ENCODE results near the gene CSF1.

The CSF1 gene

DNA sequence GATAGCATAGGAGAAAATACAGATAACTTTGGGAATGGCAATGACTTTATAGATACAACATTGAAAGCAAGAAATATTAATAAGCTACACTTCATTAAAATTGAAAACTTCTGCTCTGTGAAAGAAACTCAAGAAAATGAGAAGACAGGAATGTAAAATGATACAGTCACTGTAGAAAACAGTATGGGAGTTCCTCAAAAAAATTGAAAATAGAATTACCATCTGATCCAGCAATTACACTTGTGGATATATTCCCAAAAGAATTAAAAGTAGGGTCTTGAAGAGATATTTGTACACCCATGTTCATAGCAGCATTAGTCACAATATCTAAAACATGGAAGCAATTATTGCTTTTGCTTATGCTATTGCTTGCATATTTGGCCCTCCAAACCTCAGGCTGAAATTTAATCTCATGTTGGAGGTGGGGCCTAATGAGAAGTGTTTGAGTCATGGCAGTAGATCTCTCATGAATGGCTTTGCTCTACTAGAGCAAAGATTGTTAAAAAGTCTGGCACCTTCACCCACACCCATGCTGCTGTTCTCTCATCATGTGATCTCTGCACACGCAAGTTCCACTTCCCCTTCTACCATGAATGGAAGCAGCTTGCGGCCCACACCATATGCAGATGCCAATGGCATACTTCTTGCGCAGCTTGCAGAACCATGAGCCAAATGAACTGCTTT is 58.6 kb downstream of the CSF1 start:
- no peak for DNase-seq
- TF ChIP-seq GATA1 (IDR thresholded peaks at IDR 0.05; ENCODE audit: low read depth, low read length) = no peak
- no peak for TF ChIP-seq POLR2A (IDR thresholded peaks at IDR 0.05; ENCODE audit: low read length)

DNA sequence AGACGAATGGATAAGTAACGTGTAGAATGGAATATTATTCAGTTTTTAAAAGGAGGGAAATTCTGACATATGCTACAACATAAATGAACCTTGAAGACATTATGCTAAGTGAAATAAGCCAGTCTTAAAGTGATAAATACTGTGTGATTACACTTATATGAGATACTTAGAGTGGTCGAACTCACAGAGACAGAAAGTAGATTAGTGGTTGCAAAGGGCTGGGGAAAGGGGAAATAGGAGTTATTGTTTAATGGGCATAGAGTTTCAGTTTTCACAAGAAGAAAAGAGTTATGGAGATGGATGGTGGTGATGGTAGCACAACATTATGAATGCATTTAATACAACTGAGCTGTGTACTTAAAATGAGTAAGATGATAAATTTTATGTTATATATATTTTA is 59.3 kb downstream of the CSF1 start:
- no peak for TF ChIP-seq GATA1 (IDR thresholded peaks at IDR 0.05; ENCODE audit: low read depth, low read length)
- no peak for TF ChIP-seq POLR2A (IDR thresholded peaks at IDR 0.05; ENCODE audit: low read length)
- DNase-seq = no peak

DNA sequence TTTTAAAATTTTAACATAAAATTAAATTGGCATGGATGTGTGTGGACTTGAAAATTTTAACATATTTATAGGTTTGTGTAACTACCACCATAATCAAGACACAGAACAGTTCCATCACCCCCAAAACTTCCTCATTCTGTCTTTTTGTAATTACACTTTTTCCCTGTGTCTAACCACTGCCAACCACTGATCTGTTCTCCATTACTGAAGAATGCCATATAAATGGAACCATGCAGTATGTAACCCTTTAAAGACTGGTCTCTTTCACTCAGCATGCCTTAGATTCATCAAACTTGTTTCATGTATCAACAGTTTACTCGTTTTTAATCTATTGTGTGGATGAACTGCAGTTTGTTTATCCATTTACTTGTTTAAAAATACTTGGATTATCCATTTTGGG is 60.9 kb downstream of the CSF1 start:
- DNase-seq = no peak
- TF ChIP-seq POLR2A (IDR thresholded peaks at IDR 0.05; ENCODE audit: low read length) = no peak
- TF ChIP-seq GATA1 (IDR thresholded peaks at IDR 0.05; ENCODE audit: low read depth, low read length) = no peak

DNA sequence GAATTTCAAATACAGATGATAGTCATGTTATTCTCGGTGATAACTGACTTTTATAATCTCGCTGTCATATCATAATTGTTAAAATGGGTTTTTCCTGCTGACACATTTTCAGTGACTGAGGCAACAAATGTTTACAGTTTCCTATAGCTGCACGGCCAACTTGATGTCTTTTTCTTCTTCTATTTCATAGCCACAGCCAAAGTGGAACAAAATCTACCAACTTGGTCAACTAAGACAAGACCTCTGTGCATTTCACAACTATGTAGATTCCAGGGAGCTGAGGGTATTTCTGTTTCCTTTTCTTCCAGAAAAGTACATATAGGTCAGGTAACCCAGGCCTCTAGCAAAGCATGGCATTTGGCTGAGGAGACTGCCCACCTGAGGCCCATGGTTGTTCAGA is 63.5 kb downstream of the CSF1 start:
- TF ChIP-seq POLR2A (IDR thresholded peaks at IDR 0.05; ENCODE audit: low read length) (no peak), GATA1 (IDR thresholded peaks at IDR 0.05; ENCODE audit: low read depth, low read length) (no peak)
- DNase-seq = no peak

DNA sequence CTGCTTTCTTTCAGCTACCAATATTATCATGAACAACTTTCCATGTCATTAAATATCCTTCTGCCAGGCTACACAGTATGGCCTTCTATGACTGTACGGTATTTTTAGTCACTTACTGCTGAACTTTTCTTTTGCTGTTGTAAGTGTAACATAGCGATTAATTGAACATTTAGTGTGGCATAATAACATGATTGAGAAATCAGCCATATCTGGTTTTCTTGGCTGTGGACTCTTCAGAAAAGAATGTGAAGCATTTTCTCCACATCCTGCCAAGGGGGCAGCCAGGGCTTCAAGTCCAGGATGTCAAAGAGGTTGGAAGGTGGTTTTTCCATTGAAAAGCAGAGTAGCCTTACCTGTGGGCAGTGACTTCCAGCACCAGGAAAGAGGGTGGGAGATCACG is 65.1 kb downstream of the CSF1 start:
- TF ChIP-seq GATA1 (IDR thresholded peaks at IDR 0.05; ENCODE audit: low read depth, low read length) (no peak), POLR2A (IDR thresholded peaks at IDR 0.05; ENCODE audit: low read length) (no peak)
- DNase-seq = no peak

DNA sequence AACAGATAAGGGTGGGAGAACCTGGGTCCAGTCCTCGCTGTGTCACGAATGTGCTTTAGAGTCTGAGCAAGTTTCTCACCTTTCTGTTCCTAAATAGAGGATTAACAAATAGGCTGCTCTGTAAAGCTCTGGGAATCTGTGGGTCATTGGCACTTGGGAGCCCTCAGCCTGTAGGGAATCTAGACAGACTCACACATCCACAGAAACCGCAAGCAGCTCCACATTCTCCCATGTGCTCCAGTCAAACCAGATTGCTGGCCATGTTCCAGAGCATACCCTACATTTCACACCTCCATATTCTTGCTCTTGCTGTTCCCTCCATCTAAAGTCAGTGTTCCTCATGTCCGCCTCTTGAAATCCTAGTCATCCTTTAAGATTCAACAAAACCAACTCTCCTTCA is 66.1 kb downstream of the CSF1 start:
- no peak for DNase-seq
- TF ChIP-seq POLR2A (IDR thresholded peaks at IDR 0.05; ENCODE audit: low read length) (no peak), GATA1 (IDR thresholded peaks at IDR 0.05; ENCODE audit: low read depth, low read length) (no peak)

DNA sequence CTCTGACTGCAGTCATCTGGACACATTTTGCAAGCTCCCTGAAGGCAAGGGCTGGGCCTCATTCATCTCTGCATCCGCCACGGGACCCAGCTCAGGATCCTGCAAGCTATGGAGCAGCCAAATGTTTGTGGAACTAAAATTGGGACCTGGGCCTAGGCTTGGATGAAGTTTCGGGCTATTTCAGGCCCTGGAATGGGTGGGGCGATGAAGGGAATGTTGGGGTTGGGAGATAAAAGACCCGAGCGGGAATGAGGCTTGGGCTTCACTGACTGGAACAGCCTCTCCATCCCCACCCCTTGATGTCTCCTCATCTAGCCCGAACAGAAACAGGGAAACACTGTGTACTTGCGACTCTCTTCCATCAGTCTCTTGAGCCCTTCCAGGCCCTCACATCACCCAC is 66.6 kb downstream of the CSF1 start:
- TF ChIP-seq GATA1 (IDR thresholded peaks at IDR 0.05; ENCODE audit: low read depth, low read length) = no peak
- no peak for TF ChIP-seq POLR2A (IDR thresholded peaks at IDR 0.05; ENCODE audit: low read length)
- DNase-seq = no peak

DNA sequence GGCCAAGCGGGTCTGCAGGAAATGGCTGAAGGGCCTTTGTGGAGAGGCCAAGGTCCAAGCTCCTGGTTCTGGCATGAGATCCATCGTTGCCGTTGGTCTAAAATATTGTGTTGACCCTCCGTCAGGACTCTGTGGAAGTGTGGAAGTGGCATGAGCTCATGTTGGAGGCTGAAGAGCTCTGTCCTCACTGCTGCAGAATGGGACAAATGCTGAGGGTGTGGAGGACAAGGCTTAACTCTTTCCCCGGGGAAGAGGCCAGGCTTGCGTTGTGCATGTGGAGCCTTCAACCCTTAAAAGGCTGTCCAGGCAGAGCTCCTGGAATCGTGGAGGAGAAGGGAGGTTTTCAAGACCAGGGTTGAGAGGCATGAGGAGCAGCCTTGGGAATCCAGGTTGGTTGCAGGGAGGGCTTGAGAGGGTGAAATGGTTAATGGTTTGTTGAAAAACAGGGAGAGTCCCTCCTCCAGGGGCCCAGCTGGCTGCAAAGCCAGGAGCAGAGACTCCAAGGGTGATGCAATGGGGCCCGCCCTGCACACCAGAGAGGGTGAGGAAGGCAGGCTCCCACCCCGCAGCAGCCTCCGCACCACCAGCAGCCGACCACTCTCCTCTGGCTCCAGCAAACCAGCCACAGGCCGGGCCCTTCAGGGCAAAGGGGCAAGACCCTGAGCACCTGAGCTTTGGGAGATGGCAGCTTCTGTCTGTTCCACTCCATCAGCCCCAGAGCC is 67.2 kb downstream of the CSF1 start:
- TF ChIP-seq GATA1 (IDR thresholded peaks at IDR 0.05; ENCODE audit: low read depth, low read length) (no peak), POLR2A (IDR thresholded peaks at IDR 0.05; ENCODE audit: low read length) (no peak)
- no peak for DNase-seq

DNA sequence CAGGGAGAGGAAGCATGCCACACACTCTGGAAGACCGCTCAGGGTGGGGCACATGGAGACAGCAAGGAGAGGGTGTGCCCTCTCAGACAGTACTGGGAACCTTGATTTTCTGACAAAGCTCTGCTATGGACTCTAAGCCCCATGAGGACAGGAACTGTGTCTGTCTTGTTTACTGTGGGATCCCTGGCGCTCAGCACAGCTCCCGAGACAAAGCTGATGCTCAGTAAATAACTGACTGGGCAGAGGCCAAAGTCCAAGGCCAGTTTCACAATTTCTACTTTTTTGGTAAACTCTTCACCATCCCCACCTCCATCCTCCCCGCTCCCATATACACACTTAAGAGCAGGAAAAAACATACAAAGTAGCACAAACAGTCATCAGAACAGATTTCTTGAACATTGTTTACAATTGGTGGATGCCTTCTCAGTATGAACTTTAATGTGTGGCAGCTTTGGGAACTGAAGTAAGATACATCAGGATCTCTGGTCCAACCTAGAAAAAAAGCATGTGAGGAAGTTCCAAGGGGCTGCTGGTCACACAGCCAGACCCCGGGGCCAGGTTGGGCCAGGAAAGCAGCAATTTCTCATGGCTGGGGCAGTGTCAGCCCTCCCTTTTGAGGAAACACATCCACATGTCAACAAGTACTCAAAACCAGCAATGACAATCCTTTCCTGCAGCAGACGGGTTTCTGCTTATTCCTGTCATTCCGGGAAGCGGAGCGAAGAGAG is 68.3 kb downstream of the CSF1 start:
- DNase-seq = no peak
- no peak for TF ChIP-seq POLR2A (IDR thresholded peaks at IDR 0.05; ENCODE audit: low read length)
- no peak for TF ChIP-seq GATA1 (IDR thresholded peaks at IDR 0.05; ENCODE audit: low read depth, low read length)

DNA sequence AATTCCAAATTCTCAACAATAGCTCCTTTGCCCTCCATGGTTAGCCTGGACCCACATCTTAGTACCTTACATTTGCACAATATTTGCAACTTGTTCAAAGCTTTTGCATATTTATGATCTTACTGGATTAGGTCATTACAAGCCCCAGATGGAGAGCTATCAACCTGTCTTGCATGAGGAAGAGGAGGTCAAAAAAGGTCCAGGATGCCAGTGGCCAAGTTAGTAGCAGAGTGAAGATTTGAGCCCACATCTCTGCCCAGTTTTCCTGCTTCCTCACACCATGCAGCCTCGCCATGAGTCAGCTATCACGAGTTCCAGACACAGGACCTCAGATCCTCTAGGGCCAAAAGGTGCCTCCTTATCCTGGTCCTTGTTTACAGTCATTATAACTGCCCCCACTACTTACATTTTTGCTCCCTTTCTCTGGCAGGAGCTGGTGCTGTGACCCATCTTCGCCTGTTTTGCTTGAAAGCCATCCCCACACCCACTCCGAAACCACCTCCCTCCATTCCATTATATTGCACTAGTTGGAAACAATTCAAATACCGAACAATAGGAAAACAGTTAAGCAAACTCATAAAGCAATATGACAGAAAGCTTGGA is 68.9 kb downstream of the CSF1 start:
- TF ChIP-seq POLR2A (IDR thresholded peaks at IDR 0.05; ENCODE audit: low read length) (no peak), GATA1 (IDR thresholded peaks at IDR 0.05; ENCODE audit: low read depth, low read length) (no peak)
- DNase-seq = peak in 1 of 2 experiments; percentile 21

All from erythroblast (primary cell).